ENCODE measurements around the gene TUBB1.

GRCh38 chr20:58990651-58991445 lies 28.4 kb upstream of the TUBB1 start:
- no peak for TF ChIP-seq CTCF (IDR thresholded peaks at IDR 0.05; ENCODE audit: insufficient read depth, low read length)
- no peak for TF ChIP-seq GABPA (IDR thresholded peaks at IDR 0.05; ENCODE audit: low read depth)
- TF ChIP-seq REST (IDR thresholded peaks at IDR 0.05; ENCODE audit: insufficient replicate concordance, low read depth) = no peak

Measured in HL-60 (cell line).